Transverse colon (tissue), 4 donors: ENCODE data around the gene SP140L. TPM values are rescaled to one million over a fixed set of nuclear protein-coding genes. Genes with fewer than 3 reads are reported as not detected.

Experiments used
- DNase-seq: peaks from one replicate; pipeline ENCODE4 v3.0.0-alpha.2; 2019
- H3K27ac ChIP-seq, 4 donors: fragments of 200-600 bp; sonication (generic); 2 replicates each; pipeline ENCODE4 v1.5.1; 2016 to 2018; ENCODE audit warnings: inconsistent platforms in 4 of 4
- H3K27me3 ChIP-seq: fragments of 200-600 bp; sonication (generic); 2 replicates; pipeline ENCODE4 v1.5.1; 2017; ENCODE audit warnings: inconsistent platforms
- H3K36me3 ChIP-seq, 4 donors: fragments of 200-600 bp; sonication (generic); 2 replicates each; pipeline ENCODE4 v1.5.1; 2017 to 2019; ENCODE audit warnings: inconsistent platforms in 4 of 4
- H3K4me1 ChIP-seq, 4 donors: fragments of 200-600 bp; sonication (generic); 2 replicates each; pipeline ENCODE4 v1.5.1; 2017 to 2020; ENCODE audit warnings: inconsistent platforms in 4 of 4
- H3K4me3 ChIP-seq, 4 donors: fragments of 200-600 bp; sonication (generic); 1 replicate in 1 of 4; 2 replicates in 3 of 4; pipeline versions ENCODE4 v1.5.1 to v1.6.1; 2017 to 2019; ENCODE audit warnings: inconsistent platforms in 4 of 4
- H3K9me3 ChIP-seq, 2 donors: fragments of 200-600 bp; sonication (generic); 2 replicates each; pipeline ENCODE4 v1.5.1; 2017 to 2019; ENCODE audit warnings: inconsistent platforms in 2 of 2
- EP300 ChIP-seq: sonication (generic); formaldehyde crosslinking; IDR thresholded peaks from one replicate; pipeline ENCODE4 v1.6.1; 2017; ENCODE audit warnings: antibody characterized with exemption, low read depth
- POLR2A ChIP-seq: fragments of 450-650 bp; IDR thresholded peaks from one replicate; pipeline ENCODE4 v1.6.1; 2016; ENCODE audit warnings: antibody characterized with exemption, mild to moderate bottlenecking, moderate library complexity
- POLR2AphosphoS5 ChIP-seq, 3 donors: sonication (generic); formaldehyde crosslinking; IDR thresholded peaks; one replicate each; pipeline ENCODE4 v1.6.1; 2016; ENCODE audit warnings: antibody characterized with exemption in 3 of 3
- WGBS, 2 donors: methylation state at CpG; one replicate each; pipeline ENCODE4 v1.1.5; 2018; ENCODE audit warnings: low coverage in 1 of 2; 5-methylcytosine and 5-hydroxymethylcytosine counted together
- in situ Hi-C, 4 donors: fragments of 200-750 bp; cut with MboI; loops; one replicate each; pipeline versions ENCODE4 v1.15.0 to v1.15.1; 2017; ENCODE audit warnings: low sequenced_read_pairs in 3 of 4, low pct_ligation_motif_present in 1 of 4, low pct_unique_long_range_greater_than_20kb in 1 of 4
- intact Hi-C: fragments of 100-400 bp; cut with DNase I; formaldehyde crosslinking; loops from one replicate; pipeline ENCODE4 v1.15.1; 2023; ENCODE audit warnings: low total_unique reads
- total RNA-seq, 4 donors: library from RNA; depleted of rRNA; stranded (reverse); fragments of >200 nt; gene quantifications; one replicate each; pipeline ENCODE4 v1.1.0, GENCODE V29; 2016
- TF ChIP-seq, protein P1 (sequence below), 5 experiments: fragments of 200-600 bp in 3 of 5; fragments of 450-650 bp in 2 of 5; sonication (generic) in 3 of 5; IDR thresholded peaks; 1 replicate in 2 of 5; 2 replicates in 3 of 5; pipeline ENCODE4 v1.5.1; 2016 to 2017; ENCODE audit warnings: antibody characterized with exemption in 5 of 5, inconsistent platforms in 3 of 5, mild to moderate bottlenecking in 2 of 5, moderate library complexity in 1 of 5

The SP140L gene
- total RNA-seq, 4 donors from 2014 or later: 6.8 to 32.9 (median 17.9) TPM

DNA sequence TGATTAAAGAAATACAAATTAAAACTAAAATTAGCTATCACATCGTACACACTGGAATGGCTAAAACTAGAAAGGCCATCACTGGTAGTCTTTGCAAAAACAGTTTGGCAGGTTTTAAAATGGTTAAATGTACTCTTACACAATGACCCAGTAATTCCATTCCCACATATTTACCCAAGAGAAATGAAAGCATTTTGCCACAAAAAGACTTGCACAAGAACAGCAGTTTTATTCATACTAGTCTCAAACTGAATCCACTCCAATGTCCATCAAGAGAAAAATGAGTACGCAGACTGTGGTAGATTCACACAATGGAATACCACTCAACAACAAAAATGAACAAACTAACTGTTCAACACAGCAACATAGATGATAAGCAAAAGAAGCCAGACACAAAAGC, 29.1 kb downstream of the SP140L start:
- Histone ChIP-seq H3K9me3 (peaks cover 7 to 8% of the 10 kb centered on the region in 2 donors), H3K4me1 (no peaks in the 10 kb centered on the region), H3K27ac (no peak overlapping the region), H3K4me3 (no peak overlapping the region), H3K36me3 (peaks cover 0 to 21% (median 3%) of the 10 kb centered on the region in 4 donors), H3K27me3 (no peaks in the 10 kb centered on the region)
- TF ChIP-seq POLR2A (no peak), POLR2AphosphoS5 (IDR thresholded peaks at IDR 0.05) (no peak), EP300 (no peak)
- TF ChIP-seq, protein P1, sequence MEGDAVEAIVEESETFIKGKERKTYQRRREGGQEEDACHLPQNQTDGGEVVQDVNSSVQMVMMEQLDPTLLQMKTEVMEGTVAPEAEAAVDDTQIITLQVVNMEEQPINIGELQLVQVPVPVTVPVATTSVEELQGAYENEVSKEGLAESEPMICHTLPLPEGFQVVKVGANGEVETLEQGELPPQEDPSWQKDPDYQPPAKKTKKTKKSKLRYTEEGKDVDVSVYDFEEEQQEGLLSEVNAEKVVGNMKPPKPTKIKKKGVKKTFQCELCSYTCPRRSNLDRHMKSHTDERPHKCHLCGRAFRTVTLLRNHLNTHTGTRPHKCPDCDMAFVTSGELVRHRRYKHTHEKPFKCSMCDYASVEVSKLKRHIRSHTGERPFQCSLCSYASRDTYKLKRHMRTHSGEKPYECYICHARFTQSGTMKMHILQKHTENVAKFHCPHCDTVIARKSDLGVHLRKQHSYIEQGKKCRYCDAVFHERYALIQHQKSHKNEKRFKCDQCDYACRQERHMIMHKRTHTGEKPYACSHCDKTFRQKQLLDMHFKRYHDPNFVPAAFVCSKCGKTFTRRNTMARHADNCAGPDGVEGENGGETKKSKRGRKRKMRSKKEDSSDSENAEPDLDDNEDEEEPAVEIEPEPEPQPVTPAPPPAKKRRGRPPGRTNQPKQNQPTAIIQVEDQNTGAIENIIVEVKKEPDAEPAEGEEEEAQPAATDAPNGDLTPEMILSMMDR (IDR thresholded peaks at IDR 0.05): no peak
- in situ Hi-C loops: no loop called here
- WGBS, 2 donors: 80 to 85% methylated on average over 2 of the region's 2 CpGs
- no peak for DNase-seq
- intact Hi-C loops: no loop called here

DNA sequence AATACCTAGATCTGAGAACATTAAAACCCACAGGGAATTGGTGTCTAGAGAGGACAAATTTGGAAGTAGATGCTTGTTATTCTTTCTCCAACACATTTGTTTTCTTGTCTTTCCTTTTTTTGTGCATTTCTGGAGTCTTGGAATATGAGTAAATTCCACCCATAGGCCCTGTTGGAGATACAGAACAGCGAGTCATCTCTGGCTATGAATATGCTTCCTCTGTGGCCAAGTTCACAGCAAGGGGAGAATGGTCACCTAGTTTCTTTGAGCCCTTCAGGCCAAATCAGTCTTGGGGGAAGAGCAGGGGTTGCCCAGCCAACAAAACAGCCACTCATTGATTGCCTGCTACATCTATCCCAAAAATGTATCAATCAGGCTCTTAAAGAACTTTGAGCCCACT, 31.3 kb downstream of the SP140L start:
- TF ChIP-seq, protein P1 (IDR thresholded peaks at IDR 0.05): no peak
- no peak for TF ChIP-seq POLR2AphosphoS5 (IDR thresholded peaks at IDR 0.05)
- no peak for TF ChIP-seq POLR2A
- TF ChIP-seq EP300: no peak

GRCh38 chr2:230360028-230360427, 33.0 kb downstream of the SP140L start:
- Histone ChIP-seq H3K27ac (no peak overlapping the region), H3K9me3 (peaks cover 7 to 8% of the 10 kb centered on the region in 2 donors), H3K4me1 (no peaks in the 10 kb centered on the region), H3K36me3 (peaks cover 0 to 40% (median 5%) of the 10 kb centered on the region in 4 donors), H3K27me3 (no peaks in the 10 kb centered on the region), H3K4me3 (no peak overlapping the region)
- 41 to 50% methylated on average over 1 of the region's 1 CpG for WGBS, 2 donors
- no peak for TF ChIP-seq POLR2AphosphoS5 (IDR thresholded peaks at IDR 0.05)
- DNase-seq: no peak
- intact Hi-C loops (no loop called here), in situ Hi-C loops (no loop called here)

More for the DNA sequence above, 31.3 kb downstream of the SP140L start:
- peaks cover 0 to 34% (median 3%) of the 10 kb centered on the region in 4 donors for H3K36me3 ChIP-seq
- no peaks in the 10 kb centered on the region for H3K27me3 ChIP-seq
- WGBS, 2 donors: 89 to 100% methylated on average over 1 of the region's 1 CpG
- DNase-seq: no peak
- in situ Hi-C loops: no loop called here
- H3K27ac ChIP-seq: no peak overlapping the region
- peaks cover 7 to 8% of the 10 kb centered on the region in 2 donors for H3K9me3 ChIP-seq
- H3K4me3 ChIP-seq: no peak overlapping the region
- intact Hi-C loops: no loop called here
- no peaks in the 10 kb centered on the region for H3K4me1 ChIP-seq

DNA sequence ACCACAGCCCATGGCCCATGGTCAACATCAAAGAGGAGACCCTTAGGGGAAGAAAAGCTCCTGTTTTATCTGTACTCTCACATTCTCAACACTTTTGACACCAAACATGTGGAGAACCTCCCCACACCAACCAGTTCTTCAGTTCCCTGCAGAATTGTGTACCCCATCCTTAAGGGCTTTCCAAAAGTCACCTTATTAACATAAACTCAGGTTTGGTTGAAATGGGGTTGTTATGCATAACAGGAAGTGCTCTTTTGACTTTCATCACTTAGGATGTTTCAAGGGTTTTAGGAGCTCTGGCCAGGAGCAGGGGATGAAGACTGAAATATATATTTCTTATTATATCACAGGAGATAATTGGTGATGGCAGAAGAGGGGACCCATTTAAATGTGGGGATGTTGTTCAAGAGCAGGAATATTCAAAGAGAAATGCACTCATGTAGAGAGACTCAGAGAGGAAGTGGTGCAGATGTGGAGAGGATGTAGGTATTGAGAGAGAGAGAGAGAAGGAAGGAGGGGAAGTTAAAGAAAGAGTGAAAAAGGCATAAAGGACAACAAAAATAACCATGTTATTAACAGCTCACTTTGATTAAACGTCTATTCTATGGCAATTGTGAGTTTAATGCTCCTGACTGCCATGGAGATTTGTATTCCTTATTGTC, 35.2 kb downstream of the SP140L start:
- H3K27ac ChIP-seq: no peak overlapping the region
- in situ Hi-C loops: no loop called here
- no peaks in the 10 kb centered on the region for H3K4me1 ChIP-seq
- H3K4me3 ChIP-seq: no peak overlapping the region
- intact Hi-C loops: no loop called here
- no peak for TF ChIP-seq EP300
- TF ChIP-seq, protein P1 (IDR thresholded peaks at IDR 0.05): no peak
- TF ChIP-seq POLR2AphosphoS5 (IDR thresholded peaks at IDR 0.05): no peak
- no peak for TF ChIP-seq POLR2A
- no peak for DNase-seq
- no peaks in the 10 kb centered on the region for H3K27me3 ChIP-seq
- 57 to 77% methylated on average over 1 of the region's 1 CpG for WGBS, 2 donors
- peaks cover 0 to 39% (median 5%) of the 10 kb centered on the region in 4 donors for H3K36me3 ChIP-seq
- peaks cover 5 to 6% of the 10 kb centered on the region in 2 donors for H3K9me3 ChIP-seq
